KOPT-K1 (cell line): ENCODE results near the gene TRAF3.

Source experiments
- H3K27ac ChIP-seq: fragments of 200-600 bp; sonication (generic); 2 replicates; pipeline ENCODE4 v1.5.1; 2016; ENCODE audit warnings: antibody characterized with exemption, mild to moderate bottlenecking, low read depth, low read length; ENCODE audit not compliant: poor library complexity, severe bottlenecking
- H3K36me3 ChIP-seq: fragments of 200-600 bp; sonication (generic); 2 replicates; pipeline ENCODE4 v1.5.1; 2017; ENCODE audit warnings: antibody characterized with exemption, mild to moderate bottlenecking, low read length, moderate library complexity; ENCODE audit not compliant: insufficient read depth
- H3K9me3 ChIP-seq: fragments of 200-600 bp; sonication (generic); 2 replicates; pipeline ENCODE4 v1.5.1; 2017; ENCODE audit warnings: antibody characterized with exemption, low read length, mild to moderate bottlenecking; ENCODE audit not compliant: insufficient read depth, poor library complexity, severe bottlenecking

The TRAF3 gene

GRCh38 chr14:102776761-102777710 is at the start of gene TRAF3:
Gene TRAF3 (plus strand): TSS chr14:102777449. CDS start chr14:102870202, 92,753 bp downstream.
- Histone ChIP-seq H3K36me3 (peaks cover 3% of the 10 kb centered on the region; the same call in 1 of the 2 replicates), H3K9me3 (no peaks in the 10 kb centered on the region), H3K27ac (peak within 1 kb of the TSS; percentile 81)

GRCh38 chr14:102728501-102728900 is 48.7 kb upstream of the TRAF3 start:
- Histone ChIP-seq H3K36me3 (peaks cover 86% of the 10 kb centered on the region), H3K27ac (no peak overlapping the region), H3K9me3 (no peaks in the 10 kb centered on the region)

GRCh38 chr14:102729268-102729667 is 48.0 kb upstream of the TRAF3 start:
- H3K27ac ChIP-seq: no peak overlapping the region
- peaks cover 83% of the 10 kb centered on the region for H3K36me3 ChIP-seq
- H3K9me3 ChIP-seq: no peaks in the 10 kb centered on the region

- H3K36me3 ChIP-seq: peaks cover 77% of the 10 kb centered on the region
Observed at GRCh38 chr14:102729825-102730224, 47.4 kb upstream of the TRAF3 start.

GRCh38 chr14:102731101-102731870 is 46.0 kb upstream of the TRAF3 start:
- Histone ChIP-seq H3K9me3 (no peaks in the 10 kb centered on the region), H3K36me3 (peaks cover 63% of the 10 kb centered on the region), H3K27ac (no peak overlapping the region)

More at GRCh38 chr14:102729825-102730224, 47.4 kb upstream of the TRAF3 start:
- no peaks in the 10 kb centered on the region for H3K9me3 ChIP-seq
- no peak overlapping the region for H3K27ac ChIP-seq

GRCh38 chr14:102731871-102732800 is 45.1 kb upstream of the TRAF3 start:
- Histone ChIP-seq H3K9me3 (no peaks in the 10 kb centered on the region), H3K36me3 (peaks cover 54% of the 10 kb centered on the region)

GRCh38 chr14:102732924-102733323 is 44.3 kb upstream of the TRAF3 start:
- H3K9me3 ChIP-seq: no peaks in the 10 kb centered on the region
- H3K36me3 ChIP-seq: peaks cover 47% of the 10 kb centered on the region
- H3K27ac ChIP-seq: no peak overlapping the region

More at GRCh38 chr14:102731871-102732800, 45.1 kb upstream of the TRAF3 start:
- H3K27ac ChIP-seq: no peak overlapping the region

- no peaks in the 10 kb centered on the region for H3K9me3 ChIP-seq
- H3K27ac ChIP-seq: no peak overlapping the region
- H3K36me3 ChIP-seq: peaks cover 47% of the 10 kb centered on the region
Observed at GRCh38 chr14:102733326-102733725, 43.9 kb upstream of the TRAF3 start.

- peaks cover 37% of the 10 kb centered on the region for H3K36me3 ChIP-seq
- no peak overlapping the region for H3K27ac ChIP-seq
- H3K9me3 ChIP-seq: no peaks in the 10 kb centered on the region
Observed at GRCh38 chr14:102734436-102734835, 42.8 kb upstream of the TRAF3 start.

GRCh38 chr14:102736956-102737355 is 40.3 kb upstream of the TRAF3 start:
- Histone ChIP-seq H3K27ac (no peak overlapping the region), H3K9me3 (peaks cover 10% of the 10 kb centered on the region), H3K36me3 (peaks cover 21% of the 10 kb centered on the region; the same call in 1 of the 2 replicates)

GRCh38 chr14:102737402-102738372 is 39.6 kb upstream of the TRAF3 start:
- H3K36me3 ChIP-seq: peaks cover 16% of the 10 kb centered on the region; the same call in 1 of the 2 replicates
- H3K27ac ChIP-seq: no peak overlapping the region
- peaks cover 14% of the 10 kb centered on the region for H3K9me3 ChIP-seq

- peaks cover 10% of the 10 kb centered on the region; the same call in 1 of the 2 replicates for H3K36me3 ChIP-seq
- peaks cover 14% of the 10 kb centered on the region for H3K9me3 ChIP-seq
- no peak overlapping the region for H3K27ac ChIP-seq
Observed at GRCh38 chr14:102738373-102739189, 38.7 kb upstream of the TRAF3 start.

GRCh38 chr14:102739190-102739469 is 38.1 kb upstream of the TRAF3 start:
- H3K27ac ChIP-seq: no peak overlapping the region
- peaks cover 6% of the 10 kb centered on the region; the same call in 1 of the 2 replicates for H3K36me3 ChIP-seq
- H3K9me3 ChIP-seq: peaks cover 14% of the 10 kb centered on the region
